HG03039 (cell line): ENCODE measurements around the gene CAPZA1.

Source experiments
- ATAC-seq: cut with Tn5 transposase; IDR thresholded peaks from one replicate; pipeline ENCODE4 v1.9.1; 2021; ENCODE audit warnings: mild to moderate bottlenecking, moderate library complexity; ENCODE audit not compliant: unreplicated experiment

CAPZA1 gene

DNA sequence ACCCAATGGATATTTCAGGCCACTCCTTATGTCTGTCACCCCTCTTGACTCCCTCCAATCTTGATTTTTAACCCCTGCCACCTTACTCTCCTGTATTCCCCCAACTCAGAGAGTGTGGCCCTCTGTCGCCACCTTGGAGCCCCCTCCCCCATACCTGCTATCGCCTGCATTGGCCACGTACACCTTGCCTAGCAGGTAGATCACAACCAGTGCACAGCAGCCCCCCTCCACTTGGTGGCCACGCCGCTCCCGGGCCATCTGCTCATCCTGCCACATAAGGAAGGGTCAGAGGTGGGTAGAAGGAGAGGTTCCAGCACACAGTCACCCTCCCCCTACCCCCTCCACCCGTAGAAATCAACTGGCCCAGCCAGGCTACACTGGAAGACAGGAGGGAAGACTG lies 92.6 kb downstream of the CAPZA1 start:
- ATAC-seq: no peak

GRCh38 chr1:112712701-112713128 lies 93.1 kb downstream of the CAPZA1 start:
- ATAC-seq: no peak

DNA sequence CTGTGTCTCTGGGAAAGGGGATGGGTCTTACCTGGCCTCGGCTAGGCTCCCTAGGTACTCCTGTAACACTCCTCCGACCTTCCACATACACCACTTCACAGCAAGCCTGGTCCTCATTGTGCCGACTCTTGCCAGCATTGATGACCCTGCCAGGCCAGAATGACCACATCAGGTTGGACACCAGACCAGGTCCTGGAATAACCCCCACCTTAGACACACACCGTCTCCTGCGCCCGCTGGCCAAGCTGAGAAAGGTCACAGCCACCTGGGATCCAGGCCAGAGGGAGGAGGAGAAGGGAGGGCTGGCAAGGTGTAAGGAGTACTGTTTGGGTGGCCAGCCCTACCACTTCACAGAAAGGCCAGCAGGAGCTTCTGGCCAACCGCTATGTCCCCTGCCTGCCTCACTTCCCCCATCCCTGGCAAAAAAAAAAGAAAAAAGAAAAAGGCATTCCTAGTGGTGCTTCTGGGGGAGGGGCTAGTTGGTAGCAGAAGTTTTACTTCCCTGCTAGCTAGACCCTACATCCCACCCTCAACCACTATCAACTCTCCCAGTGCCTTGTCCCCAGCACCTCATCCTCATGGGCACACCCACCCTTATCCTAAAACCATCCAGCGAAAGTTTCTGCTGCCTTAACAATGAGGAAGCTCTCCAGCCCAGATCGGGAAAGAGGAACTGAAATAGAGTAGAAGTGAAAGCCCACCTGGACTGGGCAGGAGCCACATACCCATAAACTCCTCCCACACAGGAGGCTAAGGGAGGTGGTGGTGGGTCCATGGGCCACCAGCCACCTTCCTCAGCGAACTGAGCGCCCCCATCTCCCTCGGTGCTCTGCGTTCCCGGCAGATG lies 94.1 kb downstream of the CAPZA1 start:
- peak; percentile 25 for ATAC-seq

GRCh38 chr1:112714313-112715263 lies 95.0 kb downstream of the CAPZA1 start:
- ATAC-seq: no peak

DNA sequence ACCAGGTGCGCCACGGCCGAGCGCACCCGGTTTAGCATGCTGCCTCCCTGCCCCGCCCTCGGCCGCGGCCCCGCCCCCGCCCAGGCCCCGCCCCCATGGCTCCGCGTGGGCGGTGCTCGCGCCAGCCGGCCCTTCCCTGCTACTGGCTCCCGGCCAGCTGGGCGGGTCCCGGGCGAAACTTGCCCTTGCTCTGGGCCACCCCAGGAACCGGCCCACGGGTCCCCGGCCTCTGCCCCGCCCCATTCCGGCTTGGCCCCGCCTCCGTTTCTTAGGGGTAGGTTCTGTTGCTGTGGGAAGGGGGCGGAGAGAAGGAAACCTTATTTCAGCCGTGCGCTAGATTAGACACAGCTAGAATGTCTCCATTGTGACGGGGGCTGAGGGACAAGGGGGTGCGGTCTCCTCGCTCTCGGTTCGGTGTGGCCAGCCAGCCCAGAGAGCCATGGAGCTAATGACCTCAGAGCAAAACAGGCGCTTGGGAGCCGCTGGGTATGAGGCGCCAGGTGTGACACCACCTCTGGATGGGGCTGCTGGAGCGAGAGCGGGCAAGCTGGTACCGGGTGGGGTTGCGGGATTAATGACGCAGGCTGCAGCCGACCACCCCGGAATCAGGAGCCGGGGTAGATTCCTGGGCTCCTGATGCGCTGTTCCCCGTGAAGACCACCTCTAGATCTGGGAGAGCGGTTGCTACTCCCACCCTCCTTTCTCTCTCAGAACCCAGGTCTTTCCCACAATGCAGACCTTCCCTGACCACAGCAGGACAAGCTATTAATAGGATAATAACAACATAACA lies 95.8 kb downstream of the CAPZA1 start, which contains the start of gene PPM1J:
PPM1J (minus strand) TSS at position 69 of the 790 bp plus-strand sequence; CDS start at position 38, 31 bp downstream.
- ATAC-seq: peak; percentile 73

- ATAC-seq: peak; percentile 31
These were observed 96.6 kb downstream of the CAPZA1 start for GRCh38 chr1:112716133-112716720.

GRCh38 chr1:112717263-112717873 lies 97.7 kb downstream of the CAPZA1 start:
- ATAC-seq: no peak

GRCh38 chr1:112718691-112719418 lies 99.2 kb downstream of the CAPZA1 start:
- no peak for ATAC-seq

GRCh38 chr1:112719706-112720105 lies 100.1 kb downstream of the CAPZA1 start:
- no peak for ATAC-seq

GRCh38 chr1:112720800-112721199 lies 101.2 kb downstream of the CAPZA1 start:
- ATAC-seq: no peak
